Activated CD8-positive, alpha-beta memory T cell treated with anti-CD3 and anti-CD28 coated beads for 48 hours (primary cell): ENCODE results near the gene ANXA8.

ENCODE experiments used
- DNase-seq, 3 experiments: peaks; one replicate each; pipeline ENCODE4 v3.0.0-alpha.2; 2020; ENCODE audit warnings: low read depth in 2 of 3, low spot score in 2 of 3

The ANXA8 gene

DNA sequence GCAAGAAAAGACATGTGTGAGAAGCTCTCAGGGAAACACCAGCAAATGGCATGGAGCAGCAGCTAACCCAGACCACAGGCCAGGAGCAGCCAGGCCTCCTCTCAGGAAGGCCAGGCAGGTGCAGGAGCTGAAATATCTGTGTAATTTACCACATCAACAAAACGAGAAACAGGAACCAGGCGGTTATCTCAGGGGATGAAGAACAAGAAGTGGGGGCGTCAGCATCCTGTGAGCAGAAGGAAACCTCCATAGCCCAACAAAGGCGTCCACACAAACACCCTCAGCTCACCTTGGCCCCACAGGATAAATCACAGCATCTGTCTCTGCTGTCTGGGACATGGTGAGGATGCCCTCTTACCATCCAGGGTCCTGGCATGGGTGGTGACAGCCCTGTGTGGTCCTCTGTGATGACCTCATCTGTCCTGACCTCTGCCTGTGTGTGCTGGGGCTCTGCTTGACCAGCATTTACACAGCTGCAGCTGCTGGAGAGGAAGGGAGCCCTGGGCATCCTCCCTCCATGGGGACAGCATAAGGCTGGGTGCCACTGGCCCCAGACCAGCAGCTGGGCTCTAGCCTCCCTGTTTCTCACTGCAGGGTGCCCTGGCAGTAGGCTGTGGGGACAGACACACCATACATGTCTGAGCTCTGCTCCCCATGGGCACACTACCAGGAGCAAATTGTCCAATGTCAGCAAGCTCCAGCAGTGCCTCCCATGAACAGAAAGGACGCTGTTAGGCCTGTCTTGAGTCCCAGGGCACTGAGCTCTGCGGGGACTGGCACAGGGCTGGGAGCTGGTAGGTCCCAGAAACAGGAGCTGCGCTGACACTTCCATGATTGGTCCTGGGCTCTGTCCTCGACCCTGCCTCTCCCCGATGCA is 34.6 kb downstream of the ANXA8 start:
- no peak for DNase-seq

DNA sequence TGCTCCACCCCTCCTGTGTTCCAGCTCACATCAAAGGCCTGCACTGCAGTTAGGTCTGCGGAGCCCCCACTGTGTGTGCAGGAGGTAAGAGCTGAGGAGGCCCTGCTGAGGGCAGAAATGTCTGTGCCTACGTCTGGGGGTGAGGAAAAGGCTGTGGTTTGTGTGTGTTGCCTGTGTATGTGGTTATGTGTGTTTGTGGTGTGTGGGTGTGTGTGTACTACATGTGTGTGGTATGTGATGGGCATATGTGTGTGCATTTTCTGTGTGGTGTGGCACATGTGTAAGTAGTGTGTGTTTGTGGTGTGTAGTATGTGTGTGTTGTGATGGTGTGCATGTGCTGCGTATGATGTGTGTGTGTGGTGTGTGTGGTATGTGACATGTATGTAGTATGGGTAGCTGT is 36.2 kb downstream of the ANXA8 start:
- DNase-seq: no peak

DNA sequence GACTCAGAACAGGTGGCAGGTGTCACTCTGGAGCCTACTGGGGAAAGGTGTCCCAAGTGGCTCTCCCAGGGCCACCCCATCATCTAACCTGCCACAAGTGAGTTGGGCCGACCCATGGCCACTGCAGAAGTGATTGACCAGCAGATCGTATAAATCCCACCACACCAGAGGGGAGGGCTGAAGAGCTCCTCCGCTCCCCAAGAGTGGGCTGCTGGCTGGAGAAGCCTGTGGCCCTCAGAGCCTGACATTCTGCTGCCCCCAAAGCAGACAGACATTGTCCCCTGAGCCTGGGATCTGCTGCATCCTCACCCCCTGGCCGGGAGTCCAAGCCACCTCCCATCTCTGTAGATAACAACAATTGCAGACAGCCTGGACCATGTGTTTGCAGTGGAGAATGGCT is 36.7 kb downstream of the ANXA8 start:
- DNase-seq: no peak

DNA sequence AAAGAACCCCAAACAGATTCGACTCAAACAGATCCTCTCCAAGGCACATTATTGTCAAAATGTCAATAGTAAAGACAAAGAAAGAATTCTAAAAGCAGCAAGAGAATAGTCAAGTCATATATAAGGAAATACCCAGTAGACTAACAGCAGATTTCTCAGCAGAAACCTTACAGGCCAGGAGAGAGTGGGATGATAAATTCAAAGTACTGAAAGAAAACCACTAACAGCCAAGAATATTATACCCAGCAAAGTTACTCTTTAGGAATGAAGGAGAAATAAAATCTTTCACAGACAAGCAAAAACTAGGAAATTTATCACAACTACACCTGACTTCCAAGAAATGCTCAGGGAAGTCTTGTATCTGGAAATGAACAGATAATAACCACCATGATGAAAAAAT is 38.2 kb downstream of the ANXA8 start:
- DNase-seq: no peak

DNA sequence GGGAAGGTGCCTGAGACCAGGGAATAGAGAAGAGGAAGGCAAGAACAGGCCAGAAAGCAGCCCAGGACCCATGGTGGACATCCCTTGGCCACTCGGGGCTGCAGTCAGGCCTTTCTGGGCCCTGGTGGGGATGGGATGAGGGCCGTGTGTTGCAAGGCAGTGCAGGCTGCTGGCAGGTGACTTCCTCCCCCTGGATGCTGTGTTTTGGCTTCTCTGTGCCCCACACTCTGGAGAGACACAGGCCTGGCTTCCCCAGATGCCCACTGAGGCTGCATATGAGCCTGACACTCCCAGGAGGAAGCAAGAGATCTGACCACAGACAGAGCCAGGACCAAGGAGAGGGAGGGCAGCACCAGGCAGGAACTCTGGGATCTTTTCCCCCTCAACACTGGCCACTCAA is 39.9 kb downstream of the ANXA8 start:
- no peak for DNase-seq

DNA sequence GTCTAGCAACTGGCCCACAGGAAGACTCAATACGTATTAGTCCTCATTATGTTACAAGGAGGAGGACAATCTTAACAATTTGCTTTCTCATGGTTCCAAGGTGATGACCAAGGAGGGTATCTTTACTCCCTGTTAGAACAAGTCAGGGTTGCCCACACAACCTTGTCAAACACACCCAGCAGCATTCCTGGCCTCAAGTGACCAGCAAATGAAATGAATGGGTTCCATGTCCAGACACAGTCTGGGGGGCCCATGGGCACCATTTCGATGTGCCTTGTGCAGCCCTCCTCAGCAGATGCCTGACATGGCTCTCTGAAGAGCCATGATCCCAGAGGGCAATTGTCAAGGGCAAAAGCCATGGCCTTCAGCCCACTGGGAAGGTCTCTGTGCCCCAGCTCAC is 40.8 kb downstream of the ANXA8 start:
- DNase-seq: no peak

DNA sequence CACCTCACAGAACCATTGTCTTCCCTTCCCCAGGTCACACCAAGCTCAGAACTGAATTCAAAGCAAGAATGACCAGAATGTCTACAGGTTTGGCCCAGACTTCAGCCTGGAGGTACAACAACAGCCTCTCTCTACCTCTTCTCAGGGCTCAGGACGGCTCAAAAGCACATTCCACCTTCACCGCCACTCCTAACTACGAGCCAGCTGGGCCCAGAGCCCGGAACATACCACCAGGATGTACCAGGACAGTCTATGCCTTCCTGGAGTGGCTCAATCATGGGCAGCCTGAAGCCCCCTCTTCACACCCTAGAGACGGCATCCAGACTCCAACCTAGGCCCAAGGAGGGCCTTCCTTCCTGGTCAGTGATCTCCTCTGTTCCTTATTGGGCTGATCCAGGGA is 41.6 kb downstream of the ANXA8 start:
- no peak for DNase-seq

DNA sequence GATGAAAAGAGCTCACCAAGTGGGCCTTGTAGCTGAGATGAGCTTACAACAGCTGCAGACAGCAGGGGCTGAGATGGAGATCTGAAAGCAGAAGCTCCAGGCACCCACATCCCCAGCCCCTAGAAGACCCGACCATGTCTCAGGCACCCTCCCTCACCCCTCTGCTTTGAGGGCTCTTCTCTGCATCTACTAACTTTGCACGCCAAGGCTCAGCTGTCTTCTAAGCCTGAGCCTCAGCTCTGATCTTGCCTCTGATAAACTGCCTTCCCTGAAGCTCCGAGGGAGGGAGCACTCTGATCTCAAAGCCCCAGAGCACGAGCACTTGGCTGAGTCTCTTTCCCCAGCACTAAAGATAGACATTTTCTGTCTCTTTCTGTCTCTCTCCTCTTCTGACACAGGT is 42.0 kb downstream of the ANXA8 start:
- no peak for DNase-seq

DNA sequence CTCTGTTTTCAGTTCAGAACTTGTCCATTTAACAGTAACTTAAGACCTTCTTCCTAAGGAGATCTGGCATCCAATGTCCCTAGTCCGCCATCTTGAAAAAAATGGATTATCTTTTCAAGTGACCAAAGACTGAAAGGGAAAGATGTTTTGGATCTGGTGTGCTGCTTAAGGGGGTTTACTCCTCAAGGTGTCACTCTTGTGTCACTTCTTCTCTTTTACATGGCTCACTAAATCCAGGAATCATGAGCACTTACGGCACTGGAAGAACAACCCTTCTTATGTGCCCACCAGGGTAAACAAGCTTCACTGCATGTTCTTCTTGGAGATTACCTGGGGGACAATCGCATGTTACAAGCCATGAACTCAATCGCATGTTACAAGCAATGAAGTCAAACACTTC is 43.7 kb downstream of the ANXA8 start:
- no peak for DNase-seq

DNA sequence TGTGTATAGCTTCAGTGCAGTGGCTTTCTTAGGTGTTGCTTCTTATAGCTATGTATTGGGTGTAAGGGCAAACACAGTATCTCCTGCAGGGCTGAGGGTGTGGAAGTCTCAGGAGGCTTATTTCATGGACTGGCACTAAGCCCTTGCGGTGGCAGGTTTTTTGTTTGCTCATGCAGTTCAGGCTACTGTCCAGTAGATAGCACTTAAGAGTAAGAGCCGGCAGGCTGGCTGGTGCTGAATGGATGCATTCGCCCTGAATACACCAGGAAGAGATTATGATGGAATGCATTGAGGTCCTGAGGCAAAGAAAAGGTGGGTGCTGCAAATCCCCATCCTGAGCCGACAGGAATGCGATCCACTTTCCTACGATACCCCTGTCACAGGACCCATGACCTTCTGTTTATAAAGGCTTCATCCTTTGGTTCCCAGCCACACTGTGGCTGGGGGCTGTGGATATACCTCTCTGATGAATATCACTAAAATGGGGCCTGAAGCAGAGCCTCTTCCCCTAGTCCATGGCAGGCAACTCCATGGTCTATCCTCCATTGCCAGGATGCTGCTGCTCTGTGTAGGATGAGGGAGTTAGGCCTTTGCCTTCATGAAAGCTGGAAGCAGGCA is 44.9 kb downstream of the ANXA8 start:
- DNase-seq: no peak

DNA sequence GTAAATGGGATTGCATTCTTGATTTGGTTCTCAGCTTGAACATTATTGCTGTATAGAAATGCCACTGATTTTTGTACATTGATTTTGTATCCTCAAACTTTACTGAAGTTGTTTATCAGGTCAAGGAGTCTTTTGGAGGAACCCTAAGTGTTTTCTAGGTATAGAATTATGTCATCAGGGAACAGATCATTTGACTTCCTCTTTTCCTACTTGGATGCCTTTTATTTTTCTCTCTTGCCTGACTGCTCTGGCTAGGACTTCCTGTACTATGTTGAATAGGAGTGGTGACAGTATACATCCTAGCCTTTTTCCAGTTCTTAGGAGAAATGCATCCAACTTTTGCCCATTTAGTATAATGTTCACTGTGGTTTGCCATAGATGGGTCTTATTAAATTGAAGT is 48.8 kb downstream of the ANXA8 start:
- DNase-seq: no peak

DNA sequence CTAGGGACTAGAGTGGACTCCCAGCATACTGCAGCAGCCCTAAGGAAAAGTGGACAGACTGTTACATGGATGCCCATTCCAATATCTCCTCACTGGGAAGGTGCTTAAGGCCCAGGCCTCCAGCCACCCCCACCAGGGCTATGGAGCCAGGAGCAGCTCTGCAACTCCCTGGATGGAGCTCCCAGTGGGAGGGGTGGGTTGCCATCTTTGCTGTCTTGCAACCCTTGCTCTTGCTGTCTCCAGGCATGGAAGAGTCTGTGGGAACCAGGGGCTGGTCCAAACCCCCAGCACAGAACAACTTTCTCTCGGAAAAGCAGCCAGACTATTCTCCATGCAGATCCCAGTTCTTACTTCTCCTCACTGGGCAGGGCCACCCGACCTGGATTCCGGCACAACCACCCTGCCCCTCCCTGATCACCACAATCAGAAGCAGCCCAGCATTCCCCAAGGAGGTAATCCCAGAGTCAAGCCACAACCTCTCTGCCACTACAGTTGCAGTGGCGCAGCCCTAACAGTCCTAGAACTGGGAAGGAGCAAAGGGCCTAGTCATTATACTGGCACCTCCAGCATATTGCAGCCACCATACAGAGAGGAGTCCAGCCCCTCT is 58.0 kb downstream of the ANXA8 start:
- no peak for DNase-seq

DNA sequence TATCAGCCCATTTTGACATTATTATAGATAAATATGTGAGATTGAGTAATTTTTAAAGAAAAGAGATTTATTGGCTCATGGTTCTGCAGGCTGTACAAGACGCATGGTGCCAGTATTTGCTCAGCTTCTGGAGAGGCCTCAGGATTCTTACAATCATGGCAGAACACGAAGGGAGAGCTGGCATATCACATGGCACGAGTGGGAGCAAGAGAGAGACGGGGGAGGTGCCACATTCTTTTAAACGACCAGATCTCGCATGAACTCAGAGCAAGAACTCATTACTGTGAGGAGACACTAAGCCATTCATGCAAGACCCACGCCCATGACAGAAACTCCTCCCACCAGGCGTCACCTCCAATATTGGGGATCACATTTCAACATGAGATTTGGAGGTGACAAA is 59.7 kb downstream of the ANXA8 start:
- DNase-seq: no peak

DNA sequence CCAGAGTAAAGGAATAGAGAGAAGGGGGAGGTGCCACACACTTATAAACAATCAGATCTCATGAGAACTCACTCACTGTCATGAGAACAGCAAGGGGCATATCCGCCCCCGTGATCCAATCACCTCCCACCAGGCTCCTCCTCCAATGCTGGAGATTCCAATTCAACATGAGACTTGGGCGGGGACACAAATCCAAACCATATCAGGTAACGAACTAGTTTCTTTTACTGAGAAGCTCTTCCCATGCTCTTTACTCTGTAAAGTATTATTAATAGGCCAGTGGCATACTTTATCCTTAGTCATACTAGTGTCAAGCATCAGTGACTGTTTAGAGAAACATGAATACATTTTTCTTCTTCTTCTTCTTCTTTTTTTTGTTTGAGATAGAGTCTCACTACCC is 60.4 kb downstream of the ANXA8 start:
- no peak for DNase-seq

DNA sequence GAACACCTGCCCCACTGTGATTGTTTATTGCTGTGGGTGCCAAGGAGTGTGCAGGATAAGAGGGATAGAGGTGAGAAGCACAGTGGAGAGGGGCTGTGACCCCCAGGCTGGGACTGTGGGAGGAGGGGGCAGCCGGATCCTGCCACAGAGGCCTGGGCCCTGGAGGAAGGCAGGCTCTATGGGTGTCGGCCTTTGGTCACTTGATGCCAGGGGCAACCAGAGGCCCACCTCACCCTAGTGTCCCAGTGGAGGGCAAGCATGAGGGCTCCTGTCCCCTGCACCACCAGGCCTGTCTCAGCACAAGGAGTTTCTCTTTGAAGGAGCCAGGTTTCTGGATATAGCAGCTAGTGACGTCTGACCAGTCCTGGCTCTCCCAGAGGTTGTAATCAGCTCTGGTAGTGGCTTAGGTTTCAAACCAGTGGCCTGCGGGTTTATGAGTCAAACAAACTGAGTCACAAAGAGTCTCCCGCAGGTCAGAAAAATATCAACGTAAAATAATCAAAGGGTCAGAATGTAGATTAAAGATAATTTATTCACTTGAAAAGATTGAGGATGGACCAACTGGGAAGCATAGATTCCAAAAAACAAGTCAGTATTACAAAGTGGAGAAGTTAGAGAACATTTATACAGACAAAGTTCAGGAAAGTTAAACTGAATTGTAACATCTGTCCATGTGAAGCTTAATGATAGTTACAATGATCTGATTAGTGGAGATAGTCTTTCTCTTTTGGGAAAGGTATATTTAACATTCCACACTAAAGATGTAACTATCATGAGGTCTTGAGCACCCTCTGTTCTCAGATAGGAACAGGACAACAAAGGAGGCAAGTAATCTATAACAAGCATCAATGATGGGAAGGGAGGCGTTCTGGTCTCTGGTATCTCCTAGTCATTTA is 62.6 kb downstream of the ANXA8 start:
- no peak for DNase-seq

DNA sequence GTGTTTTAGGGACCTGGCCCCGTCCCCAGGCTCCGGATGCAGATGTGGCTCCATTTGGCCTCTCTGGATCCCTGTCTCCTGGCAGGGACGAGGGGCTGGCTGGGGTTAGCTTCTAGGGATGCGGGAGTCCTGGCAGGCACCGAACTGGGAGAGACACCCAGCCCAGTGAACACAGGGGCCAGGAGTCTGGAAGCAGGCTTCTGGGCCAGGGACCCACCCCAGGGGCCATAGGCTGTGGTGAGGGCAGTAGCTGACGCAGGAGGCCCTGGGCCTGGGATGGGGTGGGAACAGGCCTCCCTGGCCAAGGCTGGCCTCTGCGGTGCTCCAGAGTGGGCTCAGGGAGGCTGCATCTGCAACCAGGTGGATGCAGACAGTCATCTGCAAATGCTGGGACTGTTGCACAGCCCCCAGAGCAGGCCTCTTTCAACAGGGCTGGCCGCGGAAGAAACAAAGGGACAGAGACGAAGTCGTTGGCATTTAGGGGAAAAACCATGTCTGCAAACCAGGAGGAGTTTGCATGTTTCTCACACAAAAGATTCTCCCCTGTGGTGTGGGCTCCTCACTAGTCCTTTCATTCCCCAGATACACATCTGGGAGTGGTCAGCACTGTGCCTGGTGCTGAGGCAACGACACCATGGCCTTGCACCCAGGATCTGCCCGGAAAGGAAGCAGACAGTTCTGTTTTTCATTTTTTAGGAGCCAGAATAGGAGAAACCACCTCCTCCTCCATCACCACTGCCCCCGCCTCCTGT is 63.4 kb downstream of the ANXA8 start:
- DNase-seq: no peak

DNA sequence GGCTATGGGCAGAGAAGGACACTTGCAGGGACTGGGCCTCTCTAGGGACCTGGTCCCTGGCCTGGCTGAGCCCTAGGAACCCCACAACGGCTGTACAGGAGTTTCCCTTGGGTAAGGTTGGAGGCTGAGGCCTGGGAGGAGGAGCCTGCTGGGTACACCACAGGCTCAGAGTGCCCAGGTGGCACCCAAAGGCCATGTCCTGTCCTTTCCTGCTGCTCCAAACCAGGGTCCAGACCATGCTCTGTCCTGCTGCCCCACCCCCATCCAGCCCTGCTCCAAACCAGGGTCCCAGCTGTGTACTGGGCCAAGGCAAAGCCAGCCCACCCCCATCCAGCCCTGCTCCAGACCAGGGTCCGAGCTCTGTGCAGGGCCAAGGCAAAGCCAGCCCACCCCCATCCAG is 64.5 kb downstream of the ANXA8 start:
- DNase-seq: no peak

DNA sequence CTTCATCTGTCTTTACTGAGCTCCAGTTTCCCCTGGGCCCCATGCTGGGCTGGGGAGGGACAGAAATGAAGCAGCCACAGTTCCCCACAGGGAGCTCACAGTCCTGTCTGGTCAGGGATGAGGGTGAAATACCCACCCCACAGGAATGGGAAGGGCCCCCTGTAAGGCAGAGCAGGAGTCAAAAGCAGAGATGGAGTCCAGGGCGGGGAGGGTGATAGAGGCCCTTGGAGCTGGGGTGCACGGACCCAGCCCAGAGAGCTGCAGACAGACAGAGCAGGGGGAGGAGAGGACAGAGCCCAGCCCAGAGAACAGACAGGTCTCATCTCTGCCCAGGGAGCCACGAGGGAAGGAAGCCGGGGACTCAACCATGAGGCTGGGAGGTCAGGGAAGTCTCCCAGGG is 64.9 kb downstream of the ANXA8 start:
- DNase-seq: no peak

DNA sequence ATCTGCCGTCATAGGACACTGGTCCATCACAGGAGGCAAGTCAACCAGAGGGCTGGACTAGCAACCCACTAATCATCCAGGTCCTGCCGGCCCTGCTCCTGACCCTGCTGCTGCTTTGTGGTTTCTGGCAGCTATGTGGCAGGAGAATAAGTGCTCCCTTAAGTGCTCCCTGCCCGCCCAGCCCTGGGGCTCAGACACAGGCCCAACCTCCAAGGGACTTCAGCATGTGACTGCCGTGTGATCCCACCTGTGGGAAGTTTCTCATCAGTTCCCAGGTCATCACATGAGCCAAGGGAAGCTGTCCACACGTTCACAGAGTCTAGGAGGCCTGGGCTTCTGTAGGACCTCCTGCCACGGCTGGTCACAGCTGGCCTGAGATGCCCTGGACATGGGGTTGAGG is 65.6 kb downstream of the ANXA8 start:
- no peak for DNase-seq
